CD8-positive, alpha-beta memory T cell (primary cell): ENCODE measurements around the gene KRTAP9-3. TPM values are rescaled to one million over a fixed set of nuclear protein-coding genes. Genes with fewer than 3 reads are reported as not detected.
"Not testable (repeated sequence)": the region's sequence is repeated elsewhere in the genome, so short reads cannot be mapped to it uniquely, and the experiment has no call there.

Experiments
- CTCF ChIA-PET: fragments of 350-600 bp; sonication (Branson Sonifier 250); formaldehyde crosslinking; loops from one replicate; lab custom pipeline; 2021; ENCODE audit warnings: antibody characterized with exemption; lab: Charles Lee
- POLR2A ChIA-PET: fragments of 350-600 bp; sonication (Branson Sonifier 250); formaldehyde crosslinking; loops from one replicate; lab custom pipeline; 2021; ENCODE audit warnings: antibody characterized with exemption; lab: Charles Lee
- DNase-seq, 5 donors: peaks; one replicate each; pipeline versions ENCODE4 v3.0.0 to v3.0.0-alpha.2; 2020 to 2022; ENCODE audit warnings: mixed read lengths in 1 of 5
- H3K27ac ChIP-seq: one replicate; pipeline ENCODE4 v1.7.0; 2013; ENCODE audit warnings: low read depth, mild to moderate bottlenecking, low read length, moderate library complexity
- H3K27me3 ChIP-seq: 2 replicates; pipeline ENCODE4 v1.7.0; 2013; ENCODE audit warnings: low read length, mild to moderate bottlenecking; ENCODE audit not compliant: insufficient read depth, poor library complexity, severe bottlenecking
- H3K36me3 ChIP-seq: 2 replicates; pipeline ENCODE4 v1.7.0; 2013; ENCODE audit warnings: mild to moderate bottlenecking, low read length, moderate library complexity; ENCODE audit not compliant: insufficient read depth
- H3K4me1 ChIP-seq: 2 replicates; pipeline ENCODE4 v1.7.0; 2013; ENCODE audit warnings: mild to moderate bottlenecking, low read length, moderate library complexity; ENCODE audit not compliant: insufficient read depth
- H3K4me3 ChIP-seq: 2 replicates; pipeline ENCODE4 v1.7.0; 2013; ENCODE audit warnings: mild to moderate bottlenecking, low read length
- H3K9me3 ChIP-seq: 2 replicates; pipeline ENCODE4 v1.7.0; 2013; ENCODE audit warnings: mild to moderate bottlenecking, low read length
- H3K27ac Mint-ChIP-seq, 8 donors: one replicate each; pipeline ENCODE4 v1.8.0; 2020 to 2021; ENCODE audit warnings: mixed read lengths in 8 of 8, mild to moderate bottlenecking in 6 of 8, inconsistent platforms in 3 of 8, moderate library complexity in 3 of 8
- H3K27me3 Mint-ChIP-seq, 2 donors: one replicate each; pipeline ENCODE4 v1.8.0; 2020 to 2021; ENCODE audit warnings: mixed read lengths in 2 of 2, mild to moderate bottlenecking in 1 of 2, moderate library complexity in 1 of 2
- H3K36me3 Mint-ChIP-seq, 3 donors: one replicate each; pipeline ENCODE4 v1.8.0; 2020 to 2021; ENCODE audit warnings: mixed read lengths in 3 of 3, inconsistent platforms in 1 of 3, mild to moderate bottlenecking in 1 of 3
- H3K4me1 Mint-ChIP-seq, 3 donors: one replicate each; pipeline ENCODE4 v1.8.0; 2020 to 2021; ENCODE audit warnings: mixed read lengths in 3 of 3, inconsistent platforms in 1 of 3, mild to moderate bottlenecking in 1 of 3
- H3K4me3 Mint-ChIP-seq, 7 donors: one replicate each; pipeline ENCODE4 v1.8.0; 2020 to 2021; ENCODE audit warnings: mixed read lengths in 7 of 7, mild to moderate bottlenecking in 6 of 7, moderate library complexity in 4 of 7, inconsistent platforms in 2 of 7
- H3K9me3 Mint-ChIP-seq, 5 donors: one replicate each; pipeline ENCODE4 v1.8.0; 2020 to 2022; ENCODE audit warnings: mixed read lengths in 5 of 5, mild to moderate bottlenecking in 3 of 5, moderate library complexity in 2 of 5, inconsistent platforms in 1 of 5
- polyA plus RNA-seq: library from polyadenylated mRNA; unstranded; fragments of 300-500 nt; fragmentation: Illumina TruSeq; gene quantifications from one replicate; pipeline ENCODE4 v1.2.3, GENCODE V29; 2021
- total RNA-seq, 2 experiments: library from RNA; stranded (reverse); gene quantifications; one replicate each; pipeline ENCODE4 v1.2.3, GENCODE V29; 2021

Gene KRTAP9-3
- total and polyA plus RNA-seq, 3 experiments from 2014 or later: not detected

DNA sequence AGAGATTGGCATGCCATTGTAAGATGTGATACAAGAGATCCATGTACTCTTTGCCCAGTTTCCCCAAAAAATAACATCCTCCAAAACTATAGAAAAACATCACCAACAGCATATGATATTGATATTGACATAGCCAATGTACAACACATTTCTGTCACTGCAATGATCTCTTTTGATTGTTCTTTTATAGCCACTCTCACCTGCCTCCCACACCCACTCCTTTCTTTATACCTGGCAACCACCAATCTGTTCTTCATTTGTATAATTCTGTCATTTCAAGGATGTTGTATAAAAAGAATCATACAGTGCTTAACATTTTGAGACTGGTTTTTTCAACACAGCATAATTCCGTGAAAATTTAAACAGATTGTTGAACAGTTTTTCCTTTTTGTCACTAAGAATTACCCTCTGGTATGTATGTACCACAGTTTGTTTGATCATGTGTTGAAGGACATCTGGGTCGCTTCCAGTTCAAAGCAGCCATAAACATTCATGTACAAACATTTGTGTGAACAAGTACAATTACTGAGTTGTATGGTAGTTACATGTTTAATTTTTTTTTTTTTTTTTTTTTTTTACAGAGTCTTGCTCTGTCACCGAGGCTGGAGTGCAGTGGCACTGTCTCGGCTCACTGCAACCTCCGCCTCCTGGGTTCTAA is 32.7 kb upstream of the KRTAP9-3 start:
- ChIA-PET CTCF (no interaction called here), POLR2A (no interaction called here)
- Mint-ChIP-seq H3K36me3 (peaks cover 0 to 6% (median 0%) of the 10 kb centered on the region in 3 donors), H3K4me1 (no peaks in the 10 kb centered on the region), H3K4me3 (no peak overlapping the region), H3K27me3 (peaks cover 4 to 5% of the 10 kb centered on the region in 2 donors), H3K9me3 (peaks cover 0 to 8% (median 4%) of the 10 kb centered on the region in 5 donors), H3K27ac (no peak overlapping the region)
- Histone ChIP-seq H3K9me3 (no peaks in the 10 kb centered on the region), H3K4me1 (no peaks in the 10 kb centered on the region), H3K27ac (no peak overlapping the region), H3K27me3 (no peaks in the 10 kb centered on the region), H3K4me3 (no peak overlapping the region), H3K36me3 (no peaks in the 10 kb centered on the region)
- no peak for DNase-seq

DNA sequence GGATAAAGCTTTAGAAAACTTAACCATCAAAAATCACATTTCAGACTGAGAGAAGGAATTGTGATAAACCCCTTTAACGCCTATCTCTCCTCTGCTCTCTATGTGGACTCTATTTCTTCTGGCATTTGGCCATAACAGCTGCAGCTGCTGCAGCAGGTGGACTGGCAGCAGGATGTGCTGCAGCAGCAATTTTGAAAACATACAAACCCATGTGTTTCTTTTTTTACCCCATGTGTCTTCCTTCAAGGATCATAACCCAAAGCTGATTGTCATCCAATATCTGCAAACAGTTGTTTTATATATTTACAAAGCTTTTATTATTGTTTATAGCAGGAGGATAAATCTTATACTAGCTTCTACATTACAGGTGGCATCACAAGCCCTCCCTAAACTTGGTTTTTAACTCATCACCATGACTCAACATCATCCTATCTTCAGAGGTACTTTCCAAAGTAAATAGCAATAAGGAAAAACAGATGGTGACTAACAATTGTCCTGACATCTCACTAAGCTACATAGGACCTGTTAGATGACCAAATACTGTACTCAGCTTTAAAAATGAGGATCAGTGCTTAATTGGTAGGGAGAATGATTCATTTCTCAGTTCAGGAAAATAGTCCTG is 20.3 kb upstream of the KRTAP9-3 start:
- POLR2A ChIA-PET: no interaction called here
- Mint-ChIP-seq H3K27ac (no peak overlapping the region), H3K4me1 (no peaks in the 10 kb centered on the region), H3K36me3 (peaks cover 0 to 1% (median 0%) of the 10 kb centered on the region in 3 donors), H3K9me3 (peaks cover 0 to 3% (median 0%) of the 10 kb centered on the region in 5 donors), H3K27me3 (peaks cover 10 to 73% of the 10 kb centered on the region in 2 donors), H3K4me3 (no peak overlapping the region)
- Histone ChIP-seq H3K36me3 (no peaks in the 10 kb centered on the region), H3K4me3 (no peak overlapping the region), H3K4me1 (no peaks in the 10 kb centered on the region), H3K9me3 (no peaks in the 10 kb centered on the region), H3K27ac (no peak overlapping the region), H3K27me3 (peaks cover 10% of the 10 kb centered on the region)
- no peak for DNase-seq
- CTCF ChIA-PET: interaction anchor here (2.2 kb wide), 1 partner anchor 111 kb away, joined by 5 read pairs; no protein-coding TSS in a partner anchor

DNA sequence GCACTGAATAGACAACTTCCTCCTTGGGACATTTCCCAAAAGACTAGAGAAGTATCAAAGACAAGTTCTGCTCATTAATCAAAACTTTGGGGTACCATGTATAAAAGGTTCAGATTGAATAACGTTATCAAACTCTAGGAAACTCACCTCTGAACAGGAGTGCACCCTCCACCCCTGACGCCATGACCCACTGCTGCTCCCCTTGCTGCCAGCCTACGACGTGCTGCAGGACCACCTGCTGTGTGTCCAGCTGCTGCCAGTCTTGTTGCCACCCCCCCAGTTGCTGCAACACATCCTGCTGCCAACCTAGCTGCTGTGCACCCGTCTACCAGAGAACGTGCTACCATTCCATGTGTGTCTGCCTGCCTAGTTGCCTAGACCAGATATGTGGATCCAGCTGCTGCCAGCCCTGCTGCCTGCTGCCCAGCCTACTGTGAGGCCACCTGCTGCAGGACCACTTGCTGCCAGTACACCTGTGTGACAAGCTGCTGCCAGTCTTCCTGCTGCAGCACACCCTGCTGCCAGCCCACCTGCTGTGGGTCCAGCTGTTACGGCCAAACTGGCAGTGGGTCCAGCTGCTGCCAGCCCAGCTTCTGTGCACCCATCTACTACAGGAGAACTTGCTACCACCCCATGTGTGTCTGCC is 19.6 kb upstream of the KRTAP9-3 start:
- Histone ChIP-seq H3K27ac (no peak overlapping the region), H3K36me3 (no peaks in the 10 kb centered on the region), H3K4me3 (no peak overlapping the region), H3K27me3 (peaks cover 10% of the 10 kb centered on the region), H3K9me3 (no peaks in the 10 kb centered on the region), H3K4me1 (no peaks in the 10 kb centered on the region)
- Mint-ChIP-seq H3K4me3 (no peak overlapping the region), H3K36me3 (peaks cover 0 to 1% (median 0%) of the 10 kb centered on the region in 3 donors), H3K27ac (peak overlapping the region in 1 of 8 donors; percentile 30), H3K27me3 (peaks cover 8 to 76% of the 10 kb centered on the region in 2 donors), H3K4me1 (no peaks in the 10 kb centered on the region), H3K9me3 (peaks cover 0 to 3% (median 0%) of the 10 kb centered on the region in 5 donors)
- CTCF ChIA-PET: interaction anchor here (2.2 kb wide), 1 partner anchor 110 kb away, joined by 5 read pairs; no protein-coding TSS in a partner anchor
- no peak for DNase-seq
- POLR2A ChIA-PET: no interaction called here

DNA sequence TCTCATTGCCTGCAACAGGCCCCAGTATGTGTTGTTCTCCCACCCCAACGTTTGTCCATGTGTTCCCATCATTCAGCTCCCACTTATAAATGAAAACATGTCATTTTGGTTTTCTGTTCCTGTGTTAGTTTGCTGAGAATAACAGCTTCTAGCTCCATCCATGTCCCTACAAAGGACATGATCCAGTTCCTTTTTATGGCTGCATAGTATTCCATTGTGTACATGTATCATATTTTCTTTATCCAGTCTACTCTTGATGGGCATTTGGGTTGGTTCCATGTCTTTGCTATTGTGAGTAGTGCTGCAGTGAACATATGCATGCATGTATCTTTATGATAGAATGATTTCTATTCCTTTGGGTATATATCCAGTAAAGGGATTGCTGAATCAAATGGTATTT is 16.6 kb upstream of the KRTAP9-3 start:
- DNase-seq: no peak
- Histone ChIP-seq H3K4me3 (no peak overlapping the region), H3K27ac (no peak overlapping the region), H3K36me3 (no peaks in the 10 kb centered on the region), H3K27me3 (no peaks in the 10 kb centered on the region), H3K9me3 (no peaks in the 10 kb centered on the region), H3K4me1 (no peaks in the 10 kb centered on the region)
- no peak overlapping the region for H3K4me3 Mint-ChIP-seq
- H3K36me3 Mint-ChIP-seq: peaks cover 0 to 8% (median 0%) of the 10 kb centered on the region in 3 donors
- ChIA-PET CTCF (no interaction called here), POLR2A (no interaction called here)
- peaks cover 6 to 58% of the 10 kb centered on the region in 2 donors for H3K27me3 Mint-ChIP-seq
- H3K27ac Mint-ChIP-seq: no peak overlapping the region
- H3K9me3 Mint-ChIP-seq: peaks cover 0 to 8% (median 4%) of the 10 kb centered on the region in 5 donors
- no peaks in the 10 kb centered on the region for H3K4me1 Mint-ChIP-seq

DNA sequence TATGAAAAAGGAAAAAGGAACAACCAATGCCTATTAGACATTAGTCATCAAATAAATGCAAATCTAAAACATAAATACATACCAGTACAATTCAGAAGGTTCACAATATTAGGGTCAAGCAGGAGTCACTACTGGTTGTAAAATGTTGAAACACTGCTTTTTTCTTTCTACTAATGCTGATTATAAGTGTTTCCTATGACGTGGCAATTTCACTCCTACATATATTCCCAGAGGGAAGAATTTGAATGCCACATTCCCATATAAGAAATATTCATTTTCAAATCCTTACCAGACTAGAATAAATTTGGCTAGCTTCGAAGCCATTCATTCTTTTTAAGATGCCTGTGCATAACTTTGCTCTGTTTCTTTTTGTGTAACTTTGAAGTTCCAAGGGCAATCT is 8.4 kb upstream of the KRTAP9-3 start:
- H3K27ac ChIP-seq: no peak overlapping the region
- Mint-ChIP-seq H3K4me3 (no peak overlapping the region), H3K9me3 (peaks cover 0 to 9% (median 4%) of the 10 kb centered on the region in 5 donors), H3K4me1 (no peaks in the 10 kb centered on the region), H3K27me3 (peaks cover 11 to 12% of the 10 kb centered on the region in 2 donors), H3K27ac (no peak overlapping the region), H3K36me3 (peaks cover 0 to 9% (median 0%) of the 10 kb centered on the region in 3 donors)
- no peak for DNase-seq
- H3K4me3 ChIP-seq: no peak overlapping the region
- no peaks in the 10 kb centered on the region for H3K27me3 ChIP-seq
- ChIA-PET CTCF (no interaction called here), POLR2A (no interaction called here)
- H3K36me3 ChIP-seq: no peaks in the 10 kb centered on the region
- H3K4me1 ChIP-seq: no peaks in the 10 kb centered on the region
- no peaks in the 10 kb centered on the region for H3K9me3 ChIP-seq

DNA sequence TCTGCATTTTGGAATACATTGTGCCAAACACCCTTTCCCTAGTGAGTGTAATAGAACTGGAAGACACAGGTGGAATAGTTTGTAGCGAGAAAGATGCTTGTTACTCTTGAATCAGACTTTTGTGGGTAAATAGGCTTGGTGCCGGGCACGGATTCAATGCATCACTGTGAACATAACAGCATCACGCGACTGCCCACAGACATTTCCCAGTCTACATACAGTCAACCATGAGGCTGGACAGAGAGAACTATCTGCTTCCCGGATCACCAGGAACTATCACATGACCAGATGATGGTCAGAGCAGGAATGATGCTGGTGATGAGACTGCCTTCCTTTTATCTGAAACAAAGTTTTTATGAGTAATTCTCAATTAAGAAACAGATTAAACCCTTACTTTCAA is 6.2 kb upstream of the KRTAP9-3 start:
- H3K4me3 Mint-ChIP-seq: no peak overlapping the region
- no peak overlapping the region for H3K27ac ChIP-seq
- DNase-seq: no peak
- H3K9me3 ChIP-seq: no peaks in the 10 kb centered on the region
- H3K9me3 Mint-ChIP-seq: no peaks in the 10 kb centered on the region
- CTCF ChIA-PET: no interaction called here
- POLR2A ChIA-PET: no interaction called here
- H3K36me3 Mint-ChIP-seq: no peaks in the 10 kb centered on the region
- H3K27me3 Mint-ChIP-seq: peaks cover 9 to 18% of the 10 kb centered on the region in 2 donors
- H3K4me1 Mint-ChIP-seq: no peaks in the 10 kb centered on the region
- no peaks in the 10 kb centered on the region for H3K4me1 ChIP-seq
- no peaks in the 10 kb centered on the region for H3K27me3 ChIP-seq
- H3K4me3 ChIP-seq: no peak overlapping the region
- no peak overlapping the region for H3K27ac Mint-ChIP-seq
- H3K36me3 ChIP-seq: no peaks in the 10 kb centered on the region

DNA sequence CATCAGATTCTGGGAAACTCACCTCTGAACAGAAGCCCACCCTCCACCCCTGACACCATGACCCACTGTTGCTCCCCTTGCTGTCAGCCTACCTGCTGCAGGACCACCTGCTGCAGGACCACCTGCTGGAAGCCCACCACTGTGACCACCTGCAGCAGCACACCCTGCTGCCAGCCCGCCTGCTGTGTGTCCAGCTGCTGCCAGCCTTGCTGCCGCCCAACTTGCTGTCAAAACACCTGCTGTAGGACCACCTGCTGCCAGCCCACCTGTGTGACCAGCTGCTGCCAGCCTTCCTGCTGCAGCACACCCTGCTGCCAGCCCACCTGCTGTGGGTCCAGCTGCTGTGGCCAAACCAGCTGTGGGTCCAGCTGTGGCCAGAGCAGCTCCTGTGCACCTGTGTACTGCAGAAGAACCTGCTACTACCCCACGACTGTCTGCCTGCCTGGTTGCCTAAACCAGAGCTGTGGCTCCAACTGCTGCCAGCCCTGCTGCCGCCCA is 5.6 kb upstream of the KRTAP9-3 start, which contains the start of gene KRTAP9-2:
Gene KRTAP9-2, plus strand, starts transcription at position 51 of the 498 bp plus-strand sequence. Its CDS starts 7 bp downstream, at position 58.
- H3K9me3 Mint-ChIP-seq, H3K27me3 ChIP-seq, H3K36me3 Mint-ChIP-seq, H3K36me3 ChIP-seq, H3K4me3 Mint-ChIP-seq, H3K4me1 ChIP-seq, CTCF ChIA-PET, H3K27ac ChIP-seq, H3K4me1 Mint-ChIP-seq, H3K9me3 ChIP-seq, H3K4me3 ChIP-seq, POLR2A ChIA-PET, DNase-seq, H3K27ac Mint-ChIP-seq: not testable (repeated sequence)
- H3K27me3 Mint-ChIP-seq: peaks cover 7 to 20% of the 10 kb centered on the region in 2 donors

DNA sequence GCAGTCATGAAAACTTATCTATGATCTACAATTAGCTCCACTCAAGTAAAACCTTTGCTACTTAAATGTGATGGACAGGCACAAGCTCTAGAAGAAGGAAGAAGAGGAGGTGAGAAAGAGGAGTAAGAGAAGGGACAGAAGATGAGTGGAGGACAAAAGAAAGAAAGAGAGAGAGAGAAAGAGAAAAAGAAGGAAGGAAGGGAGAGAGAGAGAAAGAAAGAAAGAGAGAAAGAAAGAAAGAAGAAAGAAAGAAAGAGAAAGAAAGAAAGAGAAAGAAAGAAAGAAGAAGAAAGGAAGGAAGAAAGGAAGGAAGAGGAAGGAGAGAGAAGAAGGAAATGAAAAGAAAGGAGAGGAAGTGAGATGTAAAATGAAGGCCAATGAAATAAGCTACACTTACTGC is 2.2 kb upstream of the KRTAP9-3 start:
- POLR2A ChIA-PET: no interaction called here
- CTCF ChIA-PET: no interaction called here

More for the DNA sequence above, 2.2 kb upstream of the KRTAP9-3 start:
- Histone ChIP-seq H3K27ac (no peak overlapping the region), H3K9me3 (no peaks in the 10 kb centered on the region), H3K4me3 (no peak overlapping the region), H3K4me1 (no peaks in the 10 kb centered on the region), H3K27me3 (no peaks in the 10 kb centered on the region), H3K36me3 (no peaks in the 10 kb centered on the region)
- H3K4me3 Mint-ChIP-seq: no peak overlapping the region
- no peak for DNase-seq
- H3K4me1 Mint-ChIP-seq: no peaks in the 10 kb centered on the region
- H3K27me3 Mint-ChIP-seq: peaks cover 19 to 46% of the 10 kb centered on the region in 2 donors
- peak overlapping the region in 1 of 8 donors; percentile 3 for H3K27ac Mint-ChIP-seq
- H3K9me3 Mint-ChIP-seq: no peaks in the 10 kb centered on the region
- no peaks in the 10 kb centered on the region for H3K36me3 Mint-ChIP-seq
